HG02759 (cell line): Measurements from ENCODE around the gene FKBP1A.

Experiments used
- ATAC-seq: cut with Tn5 transposase; IDR thresholded peaks from one replicate; pipeline ENCODE4 v1.9.1; 2021; ENCODE audit warnings: mild to moderate bottlenecking, moderate library complexity; ENCODE audit not compliant: unreplicated experiment

Gene FKBP1A

DNA sequence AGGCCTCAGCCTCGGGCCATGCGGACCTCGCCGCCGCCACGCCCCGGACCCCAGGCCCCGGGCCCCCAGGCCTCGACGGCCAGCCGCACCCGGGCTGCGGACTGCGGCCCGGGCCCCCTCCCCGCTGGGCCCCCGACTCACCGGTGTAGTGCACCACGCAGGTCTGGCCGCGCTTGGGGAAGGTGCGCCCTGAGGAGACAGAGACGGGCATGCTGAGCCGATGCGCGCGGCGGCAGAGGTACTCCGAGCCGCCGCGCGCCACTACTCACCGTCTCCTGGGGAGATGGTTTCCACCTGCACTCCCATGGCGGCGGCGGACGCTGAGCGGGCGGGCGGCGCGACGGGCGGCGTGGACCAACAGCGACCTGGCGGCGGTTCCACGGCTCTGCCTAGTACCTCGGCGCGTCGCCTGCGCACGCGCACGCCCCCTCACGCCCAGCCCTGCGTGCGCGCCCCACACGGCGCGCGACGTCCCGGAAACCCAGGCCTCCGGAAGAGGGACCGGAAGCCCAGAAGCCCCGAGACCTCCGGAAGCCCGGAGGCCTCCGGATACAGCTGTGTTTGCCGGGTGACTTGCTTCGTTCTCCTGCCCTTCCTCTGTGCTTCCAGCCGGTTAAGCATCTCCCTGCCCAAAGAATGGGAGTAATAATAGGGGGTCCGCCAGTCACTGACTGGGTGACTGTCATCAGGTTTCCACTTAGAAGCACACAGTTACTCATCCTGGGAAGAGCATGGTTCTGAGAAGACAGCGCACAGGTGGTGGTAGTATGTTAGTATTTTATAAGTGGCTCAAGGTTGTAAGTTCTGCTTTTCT is at the start of gene FKBP1A:
FKBP1A (minus strand) TSS at position 362 of the 814 bp plus-strand sequence; CDS start at position 306, 56 bp downstream.
- ATAC-seq = peak; percentile 95

DNA sequence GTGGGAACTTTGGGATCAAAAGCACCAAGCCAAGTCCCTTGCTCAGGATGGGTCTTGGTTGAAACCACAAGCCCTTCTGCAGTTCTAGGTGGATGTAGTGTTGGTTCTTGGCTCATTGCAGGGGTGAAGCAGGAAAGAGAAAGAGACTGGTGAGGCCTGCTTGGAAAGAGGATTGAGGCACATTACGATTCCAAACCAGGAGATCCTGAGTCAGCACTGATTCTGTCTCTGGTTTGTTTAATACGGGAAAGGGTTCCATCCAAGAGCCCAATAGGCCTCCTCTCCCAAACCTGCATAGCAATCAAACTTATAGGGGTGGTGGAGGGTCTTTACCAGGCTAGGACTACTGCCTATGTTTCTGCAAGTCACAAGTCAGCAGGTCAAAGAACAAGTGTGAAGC is 49.5 kb upstream of the FKBP1A start:
- no peak for ATAC-seq

DNA sequence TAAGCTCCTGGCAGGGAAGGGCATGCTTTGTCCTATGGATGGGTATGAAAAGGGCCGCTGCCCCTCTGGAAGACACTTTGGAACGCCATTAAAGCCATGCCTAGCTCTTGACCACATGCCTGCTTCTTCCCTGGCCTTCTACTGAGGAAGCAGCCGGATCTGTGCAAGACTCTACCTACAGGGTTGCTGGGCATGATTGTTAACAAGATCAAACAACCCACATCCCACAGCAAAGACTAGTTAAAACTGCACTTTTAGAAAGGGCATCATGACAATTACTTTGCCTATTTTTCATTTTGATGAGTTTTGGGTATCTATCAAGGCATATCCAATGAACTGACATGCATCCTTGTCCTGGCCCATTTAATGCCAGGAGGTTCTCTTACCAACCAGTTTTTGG is 48.3 kb upstream of the FKBP1A start:
- no peak for ATAC-seq

DNA sequence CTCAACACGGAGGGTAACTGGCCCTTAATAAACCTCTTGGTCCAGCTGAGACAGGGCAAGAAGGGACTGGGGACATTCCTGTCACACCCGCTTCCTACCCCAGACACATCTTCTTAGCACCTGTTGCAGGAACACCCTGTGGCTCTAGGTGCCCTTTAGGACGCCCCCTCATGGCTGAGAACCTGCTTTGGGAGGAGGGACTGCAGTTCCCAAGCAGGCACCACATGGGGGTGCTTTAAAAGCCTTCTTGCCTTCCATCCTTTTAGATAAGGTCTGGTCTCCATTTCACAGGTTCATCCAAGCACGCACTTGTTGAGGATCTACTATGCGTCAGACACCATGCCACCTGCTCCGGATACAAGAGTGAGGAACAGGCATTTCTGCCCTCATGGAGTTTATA is 47.2 kb upstream of the FKBP1A start:
- no peak for ATAC-seq

DNA sequence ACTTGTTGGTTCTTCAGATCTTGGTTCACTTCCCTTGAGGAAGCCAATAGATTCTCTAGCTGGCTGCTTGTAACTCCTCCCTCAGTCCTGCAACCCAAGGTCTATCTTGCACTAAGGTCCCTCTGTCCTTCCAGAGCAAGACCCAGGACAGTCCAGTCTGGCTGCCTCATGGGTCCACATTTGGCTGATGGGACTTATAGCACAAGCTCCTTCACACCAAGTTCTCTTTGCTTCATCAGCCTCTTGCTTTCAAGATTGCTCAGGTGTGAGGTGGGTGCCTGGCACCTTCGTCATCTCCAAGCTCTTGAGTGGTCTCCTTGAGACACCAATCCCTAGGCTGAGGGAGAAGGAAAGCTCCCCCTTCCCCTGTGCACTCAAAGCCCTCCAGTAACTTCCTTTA is 45.5 kb upstream of the FKBP1A start:
- no peak for ATAC-seq

DNA sequence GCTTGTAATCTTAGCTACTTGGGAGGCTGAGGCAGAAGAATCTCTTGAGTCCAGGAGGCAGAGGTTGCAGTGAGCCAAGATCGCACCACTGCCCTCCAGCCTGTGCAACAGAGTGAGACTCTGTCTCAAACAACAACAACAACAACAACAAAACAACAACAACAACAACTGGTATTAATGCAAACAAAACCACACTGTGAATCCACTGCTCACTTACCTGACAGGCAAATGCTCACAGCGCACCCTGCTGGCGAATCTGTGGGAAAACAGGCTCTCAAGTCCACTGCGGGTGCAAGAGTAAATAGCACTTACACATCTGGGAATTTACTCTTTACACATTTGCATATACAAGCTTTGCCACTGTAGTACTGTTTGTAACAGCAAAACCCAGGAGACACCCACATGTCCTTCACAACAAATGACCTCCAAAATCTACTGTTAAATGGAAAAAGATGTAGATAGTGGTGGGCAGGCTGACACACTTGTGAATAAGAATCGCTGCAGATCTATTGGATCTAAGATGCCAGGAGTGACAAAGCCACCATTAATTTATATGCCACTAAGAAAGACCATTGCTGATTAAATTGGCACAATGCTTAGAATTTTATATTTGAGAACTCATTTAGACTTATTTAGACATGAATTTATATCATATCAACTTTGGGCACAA is 44.5 kb upstream of the FKBP1A start:
- no peak for ATAC-seq

DNA sequence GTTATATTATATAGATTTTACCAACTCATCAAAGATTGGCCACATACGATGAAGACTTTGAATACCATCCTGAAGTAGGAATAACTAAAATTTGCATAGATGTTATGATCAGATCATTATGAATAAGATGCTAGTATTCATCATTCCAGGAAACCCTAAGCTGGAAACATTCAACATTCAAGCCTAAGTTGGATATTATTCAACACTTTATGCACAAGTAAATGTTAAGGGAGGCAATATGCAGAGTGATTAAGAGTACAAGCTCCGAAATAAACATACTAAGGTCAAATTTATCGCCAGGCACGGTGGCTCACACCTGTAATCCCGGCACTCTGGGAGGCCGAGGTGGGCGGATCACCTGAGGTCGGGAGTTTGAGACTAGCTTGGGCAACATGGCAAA is 43.4 kb upstream of the FKBP1A start:
- no peak for ATAC-seq

DNA sequence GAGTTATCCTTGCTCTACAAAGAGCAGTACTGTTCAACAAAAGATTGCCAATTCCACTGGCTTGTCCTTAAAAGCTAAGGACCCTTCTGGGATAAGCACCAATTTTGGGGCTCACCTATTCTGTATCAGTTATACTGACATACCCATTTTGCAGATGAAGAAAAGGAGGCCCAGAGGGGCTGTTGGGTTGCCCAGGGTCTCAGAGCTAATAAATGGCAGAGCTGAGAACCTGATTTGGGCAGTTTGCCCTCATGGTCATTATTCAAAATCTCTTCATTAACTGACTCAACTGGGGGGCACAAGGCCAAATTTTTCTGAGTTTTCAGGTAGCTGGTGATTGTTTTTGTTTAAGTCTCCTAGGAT is 42.5 kb upstream of the FKBP1A start:
- no peak for ATAC-seq

DNA sequence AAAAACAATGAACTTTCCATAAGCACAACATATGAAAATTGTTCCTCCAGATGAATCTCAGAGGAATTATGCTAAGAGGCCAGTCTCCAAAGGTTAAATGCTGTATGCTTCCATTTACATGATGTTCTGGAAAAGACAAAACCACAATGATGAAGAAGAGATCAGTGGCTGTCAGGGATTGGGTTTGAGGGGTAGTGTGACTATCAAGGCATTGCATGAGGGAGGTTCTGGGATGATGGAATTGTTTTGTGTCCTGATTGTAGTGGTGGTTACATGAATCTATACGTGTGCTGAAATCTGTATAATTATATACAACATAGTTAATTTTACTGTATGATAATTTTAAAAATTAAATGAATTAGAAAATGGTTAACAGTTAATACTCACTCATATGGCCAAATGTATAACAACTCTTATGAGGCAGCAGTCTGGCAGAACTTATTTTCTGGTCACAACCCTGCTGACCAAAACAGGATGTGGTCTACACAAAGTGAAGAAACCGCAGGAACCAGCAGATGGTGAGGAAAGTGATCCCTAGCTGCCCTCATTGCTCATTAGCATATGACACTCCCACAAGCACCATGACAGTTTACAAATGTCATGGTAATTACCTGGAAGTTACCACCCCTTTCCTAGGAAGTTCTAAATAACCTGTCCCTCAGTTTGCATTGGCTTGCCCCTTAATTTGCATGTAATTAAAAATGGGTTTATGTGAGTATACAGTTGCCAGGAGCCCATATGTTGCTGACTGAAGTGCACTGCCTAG is 41.9 kb upstream of the FKBP1A start:
- ATAC-seq = peak; percentile 98

DNA sequence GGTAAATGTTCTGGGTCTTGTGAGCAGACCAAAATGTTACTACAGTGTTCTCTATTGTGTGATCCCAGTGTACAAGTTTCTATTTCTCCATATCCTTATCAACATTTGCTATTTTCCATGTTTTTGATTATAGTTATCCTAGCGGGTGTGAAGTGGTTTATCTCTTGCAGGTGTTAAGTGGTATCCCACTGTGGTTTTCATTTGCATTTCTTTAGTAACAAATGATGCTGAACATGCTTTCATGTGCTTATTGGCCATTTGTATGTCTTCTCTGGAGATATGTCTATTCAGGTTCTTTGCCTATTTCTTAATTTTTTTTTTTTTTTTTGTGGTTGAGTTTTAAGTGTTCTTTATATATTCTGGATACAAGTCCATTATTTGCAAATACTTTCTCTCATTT is 38.3 kb upstream of the FKBP1A start:
- no peak for ATAC-seq

DNA sequence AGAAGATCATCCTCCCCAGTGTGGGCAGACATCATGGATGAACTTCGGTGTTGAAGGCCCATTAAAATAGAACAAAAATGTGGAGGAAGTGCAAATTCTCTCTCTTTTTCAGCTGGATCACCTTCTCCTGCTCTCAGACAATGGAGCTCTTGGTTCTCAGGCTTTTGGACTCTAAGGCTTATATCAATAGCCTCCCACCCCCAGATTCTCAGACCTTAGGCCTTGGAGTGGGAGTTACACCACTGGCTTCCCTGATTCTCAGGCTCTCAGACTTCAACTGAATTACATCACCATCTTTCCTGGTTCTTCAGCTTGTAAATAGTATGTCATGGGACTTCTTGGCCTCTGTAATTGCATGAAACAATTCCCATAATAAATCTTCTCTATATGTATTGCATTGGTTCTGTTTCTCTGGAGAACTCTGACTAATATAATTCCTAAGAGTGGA is 37.2 kb upstream of the FKBP1A start:
- no peak for ATAC-seq

DNA sequence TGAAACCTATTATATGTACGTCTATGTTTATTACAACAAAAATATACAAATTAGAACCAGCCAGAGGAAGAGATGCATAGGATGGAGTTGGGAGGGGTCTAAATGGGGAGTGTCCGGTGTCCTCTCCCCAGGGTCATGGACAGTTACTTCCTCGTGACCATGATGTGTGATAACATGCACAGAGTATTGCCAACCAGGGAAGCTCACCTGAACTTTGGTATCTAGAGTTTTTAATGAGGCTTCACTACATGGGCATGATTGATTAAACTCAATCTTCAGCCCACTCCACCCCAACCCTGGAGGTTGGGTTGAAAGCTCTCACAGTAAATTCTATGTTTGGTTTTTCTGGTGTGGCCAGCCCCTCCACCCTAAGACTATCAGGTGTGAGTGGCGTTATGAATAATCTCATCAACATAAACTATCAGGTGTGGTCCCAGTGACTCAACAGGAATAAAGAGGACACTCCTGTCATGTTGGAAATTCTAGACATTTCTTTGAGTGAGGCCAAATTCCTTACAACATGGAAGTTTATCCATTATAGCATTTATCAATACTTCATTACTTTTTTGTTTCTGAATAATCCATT is 36.4 kb upstream of the FKBP1A start:
- ATAC-seq = no peak

DNA sequence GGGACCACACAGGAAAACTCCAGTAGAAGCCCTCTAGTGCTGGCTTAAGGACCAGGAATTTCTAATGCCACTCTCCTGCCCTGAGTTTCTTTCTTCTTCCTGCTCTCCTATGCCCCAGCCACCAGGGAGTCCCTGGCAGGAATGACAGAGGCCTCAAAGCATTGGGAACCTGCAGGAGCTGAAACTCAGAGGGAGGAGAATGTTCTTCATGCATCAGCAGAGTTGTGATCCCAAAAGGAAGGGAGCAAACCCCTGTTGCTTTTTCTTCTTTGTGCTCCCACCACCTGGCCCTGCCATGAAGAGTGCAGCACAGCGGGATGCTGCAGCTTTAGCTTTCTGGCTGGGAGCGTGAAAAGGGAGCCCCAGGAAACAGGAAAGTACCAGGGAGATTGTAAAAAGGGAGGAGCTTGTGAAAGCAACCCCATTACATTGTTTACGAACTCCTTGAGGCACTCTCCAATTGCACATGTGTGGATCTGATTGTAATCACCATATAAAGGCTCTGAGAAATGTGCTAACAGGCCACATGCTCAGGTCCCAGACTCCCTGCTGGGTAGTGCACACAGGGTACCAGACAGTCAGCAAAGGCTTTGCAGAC is 34.7 kb upstream of the FKBP1A start:
- no peak for ATAC-seq

DNA sequence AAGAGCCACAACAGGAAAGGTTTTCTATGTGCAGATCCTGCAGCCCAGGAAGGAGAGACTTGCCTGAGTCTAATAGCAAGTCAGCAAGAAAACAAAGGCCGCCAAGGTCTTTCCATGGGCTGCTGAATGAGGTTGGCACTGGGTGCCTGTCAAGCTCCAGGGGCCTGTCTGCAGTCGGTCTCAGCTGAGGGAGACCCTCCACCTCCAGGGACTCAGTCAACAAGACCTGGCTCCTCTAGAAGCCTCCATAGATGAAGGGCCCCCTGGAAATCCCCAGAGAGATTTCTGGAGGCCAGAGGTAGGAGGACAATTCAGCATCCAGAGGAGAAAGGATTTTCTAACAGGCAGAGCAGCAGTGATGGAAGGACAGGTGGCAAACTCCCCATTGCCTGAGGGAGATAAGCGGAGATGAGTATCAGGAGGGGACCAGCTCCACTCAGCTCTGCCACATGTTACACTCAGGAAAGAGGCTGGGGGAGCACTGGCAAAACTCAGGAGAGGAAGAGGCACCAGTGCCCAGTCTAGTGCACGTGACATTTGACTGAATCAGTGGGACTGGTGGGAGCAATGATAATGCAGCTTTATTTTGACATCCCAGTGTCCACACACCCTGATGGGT is 33.5 kb upstream of the FKBP1A start:
- ATAC-seq = no peak

DNA sequence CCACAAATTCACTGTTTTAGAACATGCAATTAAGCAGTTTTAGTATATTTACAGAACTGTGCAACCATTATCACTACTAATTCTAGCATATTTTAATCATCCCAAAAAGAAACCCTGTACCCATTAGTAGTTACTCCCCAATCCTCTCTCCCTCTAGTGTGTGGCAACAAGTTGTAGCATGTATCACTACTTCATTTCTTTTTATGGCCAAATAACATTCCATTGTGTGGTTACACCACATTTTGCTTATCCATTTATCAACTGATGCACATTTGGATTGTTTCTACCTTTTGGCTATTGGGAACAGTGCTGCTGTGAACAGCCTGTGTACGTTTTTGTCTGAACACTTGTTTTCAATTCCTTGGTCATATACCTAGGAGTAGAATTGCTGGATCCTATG is 31.5 kb upstream of the FKBP1A start:
- ATAC-seq = no peak

DNA sequence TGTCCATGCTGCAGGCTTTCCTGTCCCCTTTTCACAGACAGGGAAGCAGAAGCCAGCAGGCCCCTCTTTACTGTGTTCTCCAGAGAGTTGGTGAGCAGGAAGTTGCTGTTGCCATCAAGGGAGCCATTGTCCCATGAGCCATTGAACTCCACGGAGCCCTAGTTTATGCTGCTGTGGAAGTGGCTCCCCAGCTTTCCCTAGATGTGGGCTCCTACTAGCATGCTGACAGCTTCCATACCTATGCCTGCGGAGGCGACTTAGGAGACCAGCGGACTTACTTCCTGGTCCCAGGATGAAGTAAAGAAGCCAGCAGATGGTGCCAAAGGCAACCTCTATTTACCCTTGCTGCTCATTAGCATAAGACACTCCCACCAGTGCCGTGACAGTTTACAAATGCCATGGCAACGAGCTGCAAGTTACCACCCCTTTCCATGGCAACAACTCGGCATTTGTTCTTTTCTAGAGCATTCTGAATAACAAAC is 30.8 kb upstream of the FKBP1A start:
- ATAC-seq = no peak

DNA sequence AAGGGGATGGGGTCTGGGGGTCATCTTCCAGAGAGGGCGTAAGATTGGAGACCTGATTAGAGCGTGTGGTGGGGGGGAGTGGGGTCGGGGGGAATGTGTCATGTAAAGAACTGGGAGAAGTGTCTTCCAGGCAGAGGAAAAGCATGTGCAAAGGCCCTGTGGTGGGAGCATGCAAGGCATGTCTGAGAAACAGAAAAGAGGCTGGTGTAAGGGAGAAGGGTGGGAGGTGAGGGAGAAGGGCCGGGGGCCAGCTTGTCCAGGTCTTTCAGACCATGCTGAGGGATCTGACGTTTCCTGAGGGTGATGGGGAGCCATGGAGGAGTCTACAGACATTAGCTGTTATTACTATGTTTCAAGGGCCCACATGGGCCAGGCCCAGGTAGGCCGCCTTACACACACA is 30.4 kb upstream of the FKBP1A start:
- ATAC-seq = no peak

DNA sequence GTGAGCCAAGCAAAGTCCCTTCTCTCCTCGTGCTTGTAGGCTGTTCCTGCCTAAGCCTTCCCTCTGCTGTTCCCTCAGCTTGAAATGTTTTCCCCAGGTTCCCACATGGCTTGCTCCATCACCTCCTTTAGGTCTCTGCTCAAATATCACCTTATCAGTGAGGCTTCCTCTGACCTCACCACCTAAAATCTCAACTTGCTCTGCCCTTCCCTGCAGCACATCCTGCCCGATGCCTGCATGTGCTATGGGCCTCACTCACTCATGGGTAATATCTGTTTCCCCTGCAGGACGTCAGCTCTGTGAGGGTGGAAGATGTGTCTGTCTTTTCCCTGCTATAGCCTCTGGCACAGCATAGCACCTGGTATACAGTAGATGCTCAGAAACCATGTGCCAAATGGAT is 29.9 kb upstream of the FKBP1A start:
- no peak for ATAC-seq

DNA sequence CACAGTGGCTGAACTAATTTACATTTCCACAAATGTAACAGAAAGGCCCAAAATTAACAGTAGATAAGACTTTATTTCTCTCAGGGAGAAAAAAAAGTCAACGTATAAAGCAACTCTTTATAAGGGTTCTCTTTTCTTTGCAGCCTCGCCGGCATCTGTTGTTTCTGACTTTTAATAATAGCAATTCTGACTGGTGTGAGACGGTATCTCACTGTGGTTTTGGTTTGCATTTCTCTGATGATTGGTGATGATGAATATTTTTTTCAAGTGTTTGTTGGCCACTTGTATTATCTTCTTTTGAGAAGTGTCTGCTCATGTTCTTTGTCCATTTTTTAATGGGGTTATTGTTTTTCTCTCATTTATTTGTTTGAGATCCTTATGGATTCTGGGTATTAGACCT is 27.2 kb upstream of the FKBP1A start:
- no peak for ATAC-seq

DNA sequence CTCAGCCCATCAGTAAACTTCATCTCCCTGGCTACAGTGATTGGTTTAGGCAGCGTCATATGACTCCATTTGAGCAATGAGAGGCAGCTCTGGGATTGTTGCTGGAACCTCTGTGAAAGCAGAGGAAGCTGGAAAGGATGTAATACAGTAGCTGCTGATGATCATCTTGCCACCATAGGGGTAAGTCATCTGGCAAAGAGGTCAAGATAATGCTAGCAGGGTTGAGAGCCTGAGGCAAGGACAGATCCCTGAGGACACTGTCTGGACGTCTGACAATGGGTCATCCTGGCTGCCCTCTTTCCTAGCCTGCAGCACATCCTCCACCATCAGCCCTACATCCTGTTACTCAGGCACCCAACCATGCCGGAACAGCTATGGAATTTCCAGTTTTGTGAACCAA is 25.5 kb upstream of the FKBP1A start:
- no peak for ATAC-seq
